HG02623 (cell line): ENCODE measurements around the gene GSTM4.
A peak's percentile ranks its signal among the peaks of the same experiment; 100 is the strongest.

Experiments used
- ATAC-seq: cut with Tn5 transposase; IDR thresholded peaks from one replicate; pipeline ENCODE4 v1.9.1; 2021; ENCODE audit warnings: moderate library complexity; ENCODE audit not compliant: unreplicated experiment

Gene GSTM4

DNA sequence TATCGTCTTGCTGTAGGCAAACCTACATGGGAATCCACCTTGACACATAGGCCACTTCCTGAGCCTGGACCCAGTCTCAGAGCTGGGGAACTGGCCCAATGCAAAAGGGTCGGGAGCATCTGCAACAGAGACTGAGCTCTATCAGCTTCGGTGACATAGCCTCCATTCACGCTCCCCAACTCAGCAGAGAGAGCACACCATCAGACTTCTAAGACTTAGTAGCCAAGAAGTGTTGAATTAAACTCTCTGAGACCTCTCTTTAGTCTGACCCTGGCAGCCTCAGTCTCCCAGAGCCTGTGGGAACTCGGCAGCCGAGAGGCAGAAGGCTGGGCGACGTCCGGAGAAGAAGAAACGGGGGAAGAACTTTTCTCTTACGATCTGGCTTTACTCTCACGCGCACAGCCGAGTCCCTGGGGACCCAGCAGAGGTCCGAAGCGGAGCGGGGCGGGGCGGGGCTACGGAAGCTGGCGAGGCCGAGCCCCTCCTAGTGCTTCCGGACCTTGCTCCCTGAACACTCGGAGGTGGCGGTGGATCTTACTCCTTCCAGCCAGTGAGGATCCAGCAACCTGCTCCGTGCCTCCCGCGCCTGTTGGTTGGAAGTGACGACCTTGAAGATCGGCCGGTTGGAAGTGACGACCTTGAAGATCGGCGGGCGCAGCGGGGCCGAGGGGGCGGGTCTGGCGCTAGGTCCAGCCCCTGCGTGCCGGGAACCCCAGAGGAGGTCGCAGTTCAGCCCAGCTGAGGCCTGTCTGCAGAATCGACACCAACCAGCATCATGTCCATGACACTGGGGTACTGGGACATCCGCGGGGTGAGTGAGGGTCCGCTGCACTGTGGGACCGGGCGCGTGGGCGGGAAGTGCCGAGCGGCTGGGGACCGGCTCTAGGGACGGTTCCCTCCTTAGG, at the start of gene GSTM4:
GSTM4 (plus strand) TSS at position 485 of the 905 bp plus-strand sequence; CDS start at position 776, 291 bp downstream.
- ATAC-seq = peak; percentile 93

DNA sequence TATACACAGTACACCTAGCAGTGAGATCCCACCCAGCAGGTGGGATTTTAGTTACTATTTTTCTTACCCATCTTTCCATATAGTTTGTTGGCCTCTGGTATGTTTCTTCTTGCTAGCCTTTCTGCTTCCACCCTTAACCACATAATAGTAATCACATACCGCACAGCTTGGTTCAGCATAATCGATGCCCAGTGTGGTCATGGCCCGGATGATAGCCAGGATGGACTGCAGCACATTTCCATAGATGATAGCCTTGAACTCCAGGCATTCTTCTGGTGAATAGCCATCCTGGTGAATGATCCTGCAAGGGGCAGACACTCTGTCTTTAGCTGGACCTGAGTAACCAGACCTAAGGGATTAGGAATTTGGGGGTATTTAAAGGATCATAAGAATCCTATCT, 46.0 kb upstream of the GSTM4 start:
- no peak for ATAC-seq

DNA sequence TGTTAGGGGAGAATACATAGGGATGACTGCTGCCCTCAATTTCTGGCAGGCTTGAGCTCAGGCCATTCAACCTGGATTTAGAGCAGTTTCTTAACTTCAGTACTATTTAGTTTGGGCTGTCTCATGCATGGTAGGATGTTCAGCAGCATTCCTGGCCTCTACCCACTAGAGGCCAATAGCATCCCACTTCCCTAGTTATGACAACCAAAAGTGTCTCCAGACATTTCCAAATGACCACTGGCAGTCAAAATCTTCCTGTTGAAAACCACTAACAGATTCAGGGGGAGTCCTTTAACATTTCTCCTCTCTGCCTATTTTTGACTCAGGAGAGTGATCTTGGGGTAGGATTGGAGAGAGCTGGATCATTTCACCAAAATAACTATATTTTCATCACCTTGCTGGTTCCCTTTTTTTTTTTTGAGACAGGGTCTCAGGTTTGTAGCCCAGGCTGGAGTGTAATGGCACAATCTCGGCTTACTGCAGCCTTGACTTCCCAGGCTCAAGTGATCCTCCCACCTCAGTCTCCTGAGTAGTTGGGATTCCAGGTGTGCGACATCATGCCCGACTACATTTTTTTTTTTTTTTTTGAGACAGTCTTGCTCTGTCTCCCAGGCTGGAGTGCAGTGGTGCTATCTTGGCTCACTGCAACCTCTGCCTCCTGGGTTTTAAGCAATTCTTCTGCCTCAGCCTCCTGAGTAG, 45.1 kb upstream of the GSTM4 start:
- ATAC-seq = no peak

DNA sequence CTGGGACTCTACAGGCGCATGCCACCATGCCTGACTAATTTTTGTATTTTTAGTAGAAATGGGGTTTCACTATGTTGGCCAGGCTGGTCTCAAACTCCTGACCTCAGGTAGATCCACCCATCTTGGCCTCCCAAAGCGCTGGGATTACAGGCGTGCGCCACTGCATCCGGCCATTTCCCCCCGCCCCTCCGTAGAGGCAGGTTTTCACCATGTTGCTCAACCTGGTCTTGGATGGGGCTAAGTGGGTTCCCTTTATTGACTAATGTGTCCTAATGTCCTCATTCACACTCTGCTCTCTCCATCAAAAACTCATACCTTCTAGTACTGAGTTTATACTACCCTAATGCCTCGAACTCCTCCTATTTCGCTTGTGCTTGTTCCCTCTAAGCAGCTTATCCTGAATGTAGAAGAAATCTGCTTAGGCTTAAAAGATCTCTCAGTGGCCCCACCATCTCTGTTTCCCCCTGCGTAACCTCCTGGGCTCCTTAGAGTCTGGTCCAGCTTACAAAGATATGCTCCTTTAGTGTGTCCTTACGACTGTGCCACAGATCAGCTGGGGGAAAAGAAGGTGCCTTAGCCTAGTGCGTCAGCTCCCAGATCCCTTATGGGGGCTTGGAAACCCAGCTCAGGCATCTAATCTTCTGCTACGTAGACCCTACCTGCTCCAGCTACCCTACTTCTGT, 44.5 kb upstream of the GSTM4 start:
- ATAC-seq = no peak

DNA sequence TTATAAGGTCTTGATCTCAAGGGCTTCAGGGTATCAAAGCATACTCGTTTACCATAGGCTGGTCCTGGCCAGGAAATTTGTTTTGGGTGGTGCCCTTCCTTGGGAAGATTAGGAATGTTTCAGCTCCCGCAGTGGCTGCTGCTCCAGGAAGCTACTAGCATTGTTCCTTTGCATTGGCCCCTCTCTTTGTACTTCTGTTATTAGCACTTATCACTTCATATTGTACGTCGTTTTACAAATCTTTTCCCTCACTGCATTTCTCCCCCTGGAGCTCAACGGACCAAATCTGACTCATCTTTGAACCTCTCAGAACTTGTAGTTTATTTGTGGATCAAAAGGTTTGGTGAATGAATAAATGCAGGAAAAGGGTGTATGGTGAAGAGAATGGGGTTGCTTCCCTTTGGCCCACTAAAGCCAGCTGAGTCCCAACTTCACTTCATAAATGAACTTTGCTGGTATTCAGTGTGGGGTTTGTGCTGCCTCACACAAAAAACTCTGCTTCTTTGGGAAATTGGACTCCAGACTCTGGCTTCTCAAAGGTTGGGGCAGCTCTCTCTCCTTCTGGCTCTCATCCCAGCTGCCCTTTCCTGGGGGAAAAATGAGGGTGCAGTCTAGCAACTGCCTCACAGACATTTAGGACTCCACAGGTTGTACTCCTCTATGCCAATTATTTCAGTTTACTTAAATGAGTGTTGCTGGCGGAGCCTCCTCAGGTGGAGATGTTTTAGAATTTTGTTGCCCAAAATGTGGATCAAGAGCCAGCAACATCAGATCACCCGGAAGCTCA, 42.3 kb upstream of the GSTM4 start:
- ATAC-seq = no peak

DNA sequence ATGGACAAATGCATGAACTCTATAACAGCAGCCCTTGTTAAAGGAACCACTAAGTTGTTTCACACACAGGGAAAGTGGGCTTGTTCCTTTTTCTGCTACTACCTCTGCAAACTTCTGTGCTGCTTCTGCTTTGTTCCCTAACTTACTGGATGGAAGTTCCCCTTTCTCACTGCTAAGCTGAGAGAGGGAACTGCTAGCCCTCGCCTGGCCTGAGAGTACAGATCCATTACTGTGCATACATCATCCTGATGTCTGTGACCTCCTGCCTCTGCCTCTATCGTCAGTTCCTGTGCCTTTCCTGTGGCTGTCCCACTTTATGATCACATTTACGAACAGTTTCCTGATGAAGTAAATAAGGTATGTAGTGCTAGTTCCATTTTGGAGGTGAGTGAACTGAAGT, 40.0 kb upstream of the GSTM4 start:
- ATAC-seq = no peak

DNA sequence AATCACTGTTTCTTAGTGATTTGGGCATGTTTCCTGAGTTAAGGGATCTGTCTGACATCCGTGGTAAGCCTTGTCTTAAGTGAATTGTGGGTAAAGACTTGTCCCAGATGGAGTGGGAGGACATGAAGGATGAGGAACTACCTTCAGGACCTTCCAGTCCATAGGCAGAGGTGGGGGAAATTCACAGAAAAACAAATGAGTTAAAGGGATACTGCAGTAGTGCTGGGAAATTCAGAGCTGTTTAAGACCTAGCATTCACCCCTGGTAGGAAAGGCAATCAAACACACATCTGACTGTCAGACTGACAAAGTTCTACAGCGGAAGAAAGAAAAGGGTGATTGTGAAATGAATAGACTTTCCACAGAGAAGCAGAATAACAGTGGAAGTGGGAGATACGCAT, 39.5 kb upstream of the GSTM4 start:
- ATAC-seq = no peak

DNA sequence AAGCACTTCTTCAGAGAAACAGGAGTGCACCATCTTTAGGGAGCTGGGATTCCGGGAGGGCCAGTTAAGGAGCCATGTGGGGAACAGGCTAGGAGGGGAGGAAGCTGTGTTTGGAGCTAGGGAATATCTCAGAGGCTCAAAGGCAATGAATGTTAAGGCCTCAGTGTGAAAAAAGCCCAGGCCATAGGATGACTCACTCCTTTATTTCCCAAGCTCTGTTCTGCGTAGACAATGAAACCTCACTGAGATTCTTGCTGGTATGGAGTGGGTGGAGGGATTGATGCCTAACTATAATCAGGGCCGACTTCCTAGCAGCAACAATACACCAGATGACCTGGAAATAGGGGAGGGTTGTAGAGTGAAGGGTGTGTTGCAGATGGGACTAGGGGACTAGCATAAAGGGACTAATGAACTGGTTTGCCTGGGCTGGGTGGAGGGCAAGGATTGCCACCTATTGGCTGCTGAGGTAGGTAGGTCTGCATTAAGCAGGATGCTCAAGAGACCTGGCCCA, 38.6 kb upstream of the GSTM4 start:
- no peak for ATAC-seq

DNA sequence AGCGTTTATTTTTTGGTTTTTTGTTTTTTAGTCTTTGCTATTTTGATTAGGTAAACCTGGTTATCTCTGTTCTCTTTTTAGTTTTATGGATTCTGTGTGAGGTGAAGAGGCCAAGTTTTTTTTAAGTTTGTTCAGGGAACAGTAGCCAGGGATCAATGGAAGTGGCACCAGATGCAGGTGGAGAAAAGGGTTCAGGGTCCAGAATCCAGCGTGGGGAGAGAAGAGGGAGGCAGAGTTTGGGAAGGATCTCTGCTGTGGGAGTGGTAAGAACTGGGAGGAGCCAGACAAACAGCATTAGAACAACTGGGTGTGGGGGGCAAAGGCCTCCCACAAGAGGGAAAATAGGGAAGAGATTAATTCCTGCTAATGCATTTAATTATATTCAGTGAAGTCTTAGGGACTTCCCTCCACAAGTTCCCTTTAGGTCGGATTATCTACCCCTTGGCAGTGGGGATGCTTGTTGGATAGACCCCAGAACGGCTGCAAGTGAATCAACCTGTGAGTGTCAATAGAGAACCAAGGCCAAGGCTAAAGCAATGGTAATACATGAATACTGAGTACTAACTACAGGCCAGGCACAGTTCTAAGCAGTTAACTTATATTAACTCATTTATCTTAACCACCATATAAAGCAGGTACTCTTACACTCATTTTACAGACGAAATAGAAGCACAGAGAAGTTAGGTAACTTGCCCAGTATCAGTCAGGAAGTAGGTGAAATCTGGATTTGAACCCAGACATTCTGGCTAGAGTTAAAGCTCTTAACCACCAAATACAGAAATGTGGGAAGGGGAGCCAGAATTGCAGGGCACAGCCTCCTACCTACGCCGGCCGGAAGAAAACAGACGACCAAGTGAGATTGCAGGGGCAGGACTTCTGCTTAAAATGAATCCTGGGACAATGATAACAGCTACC, 37.0 kb upstream of the GSTM4 start:
- no peak for ATAC-seq

DNA sequence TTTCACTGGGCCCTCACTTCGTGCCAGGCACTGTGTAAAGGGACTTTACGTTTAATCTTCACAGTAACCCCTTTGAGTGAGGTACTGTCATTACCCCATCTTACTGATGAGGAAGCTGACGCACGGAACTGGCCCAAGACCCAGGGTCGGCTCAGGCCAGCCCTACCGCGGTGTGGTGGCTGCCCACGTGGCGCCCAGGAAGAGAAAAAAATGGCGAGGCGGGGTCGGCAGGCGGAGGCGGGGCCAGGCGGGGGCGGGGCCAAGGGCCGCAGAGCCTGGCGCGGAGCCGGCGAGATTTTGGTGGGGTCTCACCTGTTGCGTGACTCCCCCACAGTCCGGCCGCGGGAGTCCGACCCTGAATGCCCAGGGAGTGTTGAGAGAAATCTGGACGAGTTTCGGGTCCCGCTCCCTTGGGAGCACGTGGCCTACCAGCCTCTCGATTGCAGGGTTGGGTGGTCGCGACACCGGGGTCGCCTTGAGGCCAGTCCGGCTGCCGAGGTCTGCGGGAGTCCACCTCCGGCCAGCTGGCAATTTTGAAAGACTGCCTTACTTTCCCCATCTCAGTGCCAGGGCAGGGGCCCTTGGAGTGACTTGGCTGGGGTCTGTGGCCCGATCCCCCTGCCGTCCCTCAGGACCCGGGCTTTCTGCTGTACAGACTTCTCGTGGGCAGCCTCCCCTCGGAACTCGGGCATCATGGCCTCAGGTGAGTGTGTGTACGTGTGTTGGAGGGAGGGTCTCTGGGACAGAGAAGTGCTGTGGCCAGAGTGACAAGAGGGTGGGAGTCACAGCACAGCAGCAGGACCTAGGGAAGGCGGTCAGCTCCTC, 36.1 kb upstream of the GSTM4 start, which contains the start of the genes AMPD2 and GNAT2:
AMPD2 (plus strand) TSS at position 262 of the 825 bp plus-strand sequence. CDS start 1,339 bp downstream, outside the sequence.
GNAT2 (minus strand) TSS at position 41 of the 825 bp plus-strand sequence. CDS start 6,746 bp downstream, outside the sequence.
- peak; percentile 56 for ATAC-seq

DNA sequence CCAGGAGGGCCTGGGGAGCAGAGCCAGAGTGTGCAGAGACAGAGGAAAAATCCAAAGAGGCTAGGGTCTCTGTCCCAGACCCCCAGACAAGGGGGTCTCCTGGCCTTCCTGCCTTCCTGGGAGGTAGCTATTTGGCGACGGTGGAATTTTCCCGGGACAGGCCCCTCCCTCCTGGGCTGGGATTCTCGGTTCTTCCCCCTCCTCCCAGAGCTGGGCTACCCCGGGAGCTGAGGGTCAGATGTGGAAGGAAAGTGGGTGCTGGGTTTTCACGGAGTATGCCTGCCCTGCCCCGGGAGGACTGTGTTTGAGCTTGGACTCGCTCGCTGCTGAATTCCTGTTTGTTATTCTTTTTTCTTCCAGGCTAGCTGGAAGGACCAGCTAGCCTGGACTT, 35.5 kb upstream of the GSTM4 start:
- ATAC-seq = no peak

DNA sequence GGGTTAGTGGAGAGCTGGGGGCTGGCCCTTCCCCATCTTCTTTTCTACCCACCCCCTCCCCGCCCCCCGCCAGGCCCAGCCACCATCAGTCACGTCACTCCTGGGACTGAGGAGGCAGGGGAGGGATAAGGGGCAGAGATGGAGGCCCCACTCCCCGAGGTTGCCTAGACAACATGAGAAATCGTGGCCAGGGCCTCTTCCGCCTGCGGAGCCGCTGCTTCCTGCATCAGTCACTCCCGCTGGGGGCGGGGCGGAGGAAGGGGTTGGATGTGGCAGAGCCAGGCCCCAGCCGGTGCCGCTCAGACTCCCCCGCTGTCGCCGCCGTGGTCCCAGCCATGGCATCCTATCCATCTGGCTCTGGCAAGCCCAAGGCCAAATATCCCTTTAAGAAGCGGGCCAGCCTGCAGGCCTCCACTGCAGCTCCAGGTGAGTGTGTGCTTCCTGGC, 35.0 kb upstream of the GSTM4 start:
- ATAC-seq = peak; percentile 62

DNA sequence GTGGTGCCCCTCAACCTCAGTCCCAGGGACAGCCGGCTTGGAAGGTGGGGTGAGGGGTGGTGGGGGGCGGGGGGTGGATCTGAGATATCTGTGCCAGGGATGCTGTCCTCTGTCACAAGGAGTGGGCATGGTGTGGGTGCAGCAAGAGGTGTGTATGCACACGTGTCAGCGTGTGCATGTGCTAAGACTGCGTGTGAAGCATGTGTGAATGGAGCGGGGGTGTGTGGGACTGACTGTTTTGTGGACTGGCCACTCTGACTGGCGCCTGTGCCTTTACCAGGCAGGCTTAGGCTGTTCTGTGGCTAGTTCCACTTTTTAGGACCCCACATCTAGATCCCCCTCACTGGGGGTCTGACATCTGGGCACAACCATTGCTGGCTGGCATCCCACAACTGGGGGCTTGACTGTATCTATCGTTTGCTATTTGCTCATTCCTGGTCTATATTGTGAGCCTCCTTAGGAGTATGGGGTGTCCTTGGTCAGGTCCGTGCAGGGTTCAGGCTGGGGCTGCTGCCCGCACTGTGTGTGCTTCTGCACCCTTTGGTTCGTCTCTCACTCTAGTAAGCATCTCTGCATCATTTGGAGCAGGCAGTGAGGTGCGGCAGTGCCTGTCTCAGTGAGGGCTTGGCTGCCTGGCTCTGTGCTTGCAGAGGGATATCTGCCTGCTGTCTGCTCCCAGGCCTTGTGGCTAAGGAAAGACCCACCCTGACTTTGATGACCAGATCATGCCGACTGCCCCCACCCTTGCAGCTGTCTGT, 34.3 kb upstream of the GSTM4 start:
- ATAC-seq = no peak

DNA sequence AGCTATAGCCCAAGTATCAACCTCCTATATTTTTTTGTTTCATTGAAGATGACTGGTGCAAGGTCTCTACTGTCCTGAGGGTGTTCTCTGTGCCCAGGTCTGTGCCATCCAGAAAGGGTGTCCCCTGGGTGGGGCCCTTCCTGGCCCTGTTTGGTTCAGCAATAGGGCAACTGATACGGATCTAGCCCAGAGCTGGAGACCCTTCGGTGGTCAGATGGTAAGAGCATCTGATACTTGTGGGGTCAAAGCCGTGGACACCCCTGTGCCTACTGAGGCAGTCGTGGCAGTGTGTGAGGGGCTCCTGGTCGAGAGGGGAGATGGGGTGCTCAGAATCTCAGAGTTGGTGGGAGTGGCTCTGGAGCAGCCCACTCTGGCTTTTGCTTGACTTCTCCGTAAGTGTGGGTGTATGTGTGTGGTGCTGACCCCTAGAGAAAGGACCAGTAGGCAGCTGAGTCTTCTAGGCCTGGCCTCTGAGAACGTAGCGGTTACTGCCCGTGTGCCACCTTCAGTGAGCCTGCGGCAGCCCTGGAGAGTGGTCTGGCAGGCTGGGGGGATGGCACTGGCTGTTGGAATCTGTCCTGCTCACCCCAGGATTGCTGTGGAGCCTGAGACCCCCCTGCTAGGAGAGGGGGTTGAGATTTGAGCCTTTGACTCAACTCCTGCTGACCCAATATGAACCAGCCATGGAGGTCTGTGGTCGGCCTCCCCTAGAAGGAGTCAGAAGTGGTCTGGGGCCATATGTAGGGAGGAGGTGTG, 33.6 kb upstream of the GSTM4 start:
- no peak for ATAC-seq

DNA sequence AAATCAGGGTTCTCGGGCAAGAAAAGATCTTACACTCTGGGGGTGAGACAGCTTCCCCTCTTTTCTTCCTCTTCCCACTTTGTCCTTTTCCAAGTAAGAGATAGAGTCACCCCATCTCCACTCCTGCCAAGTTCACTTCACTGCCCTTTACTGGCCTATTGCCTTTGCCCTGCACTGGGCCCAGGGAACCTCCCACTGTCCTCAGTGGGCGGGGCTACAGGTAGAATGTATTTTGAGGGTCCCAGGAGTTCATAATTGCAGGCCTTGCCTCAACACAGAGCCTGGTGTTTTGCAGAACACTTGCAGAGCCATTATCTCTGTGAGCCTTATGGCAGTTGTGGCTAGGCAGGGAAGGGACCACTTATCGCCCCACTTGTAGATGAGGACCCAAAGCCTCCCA, 33.0 kb upstream of the GSTM4 start:
- ATAC-seq = no peak

DNA sequence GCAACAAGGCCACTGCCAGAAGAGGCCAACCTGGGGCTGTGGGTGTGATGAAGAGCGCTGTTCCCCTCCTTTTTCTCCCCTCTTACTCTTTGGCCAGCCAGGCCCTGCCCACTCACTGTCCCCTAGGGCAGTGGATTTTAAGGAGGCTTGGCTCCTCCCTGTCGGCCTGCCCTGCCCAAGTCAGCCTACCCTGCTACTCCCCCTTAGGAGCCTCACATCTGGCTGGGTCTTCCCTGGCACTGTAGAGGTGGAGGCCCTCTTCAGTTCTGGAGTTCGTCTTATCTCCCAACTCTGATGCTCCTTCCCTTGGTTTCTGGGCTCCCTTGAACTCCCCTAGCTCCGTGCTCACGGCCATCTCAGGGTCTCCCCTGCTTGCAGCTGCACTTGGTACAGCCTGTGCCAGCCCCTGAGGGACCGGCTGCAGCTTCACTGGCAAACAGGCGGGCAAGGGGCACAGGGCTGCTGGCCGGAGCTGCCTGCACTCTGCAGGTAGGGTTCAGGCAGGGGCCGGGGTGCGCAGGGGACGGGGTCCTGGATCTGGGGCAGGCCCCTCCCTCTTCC, 32.2 kb upstream of the GSTM4 start:
- ATAC-seq = no peak
